IPS-20b (cell line): ENCODE results near the gene OMA1.

Experiments used
- H3K27ac ChIP-seq: one replicate; pipeline ENCODE4 v1.5.1; 2013; ENCODE audit warnings: low read length
- H3K27me3 ChIP-seq: 2 replicates; pipeline ENCODE4 v1.6.1; 2013; ENCODE audit warnings: mild to moderate bottlenecking, low read length, inconsistent platforms; ENCODE audit not compliant: insufficient read depth
- H3K36me3 ChIP-seq: 2 replicates; pipeline ENCODE4 v1.6.1; 2013; ENCODE audit warnings: low read depth, mild to moderate bottlenecking, inconsistent platforms, low read length, moderate library complexity; ENCODE audit not compliant: insufficient read depth
- H3K4me1 ChIP-seq: 2 replicates; pipeline ENCODE4 v1.6.1; 2013; ENCODE audit warnings: mild to moderate bottlenecking, control low read depth, inconsistent platforms, low read length, moderate library complexity; ENCODE audit not compliant: insufficient read depth
- H3K4me3 ChIP-seq: 2 replicates; pipeline ENCODE4 v1.5.1; 2013; ENCODE audit warnings: mild to moderate bottlenecking, low read length, inconsistent platforms
- H3K9ac ChIP-seq: 2 replicates; pipeline ENCODE4 v1.6.1; 2013; ENCODE audit warnings: low read depth, mild to moderate bottlenecking, inconsistent platforms, low read length, moderate library complexity
- H3K9me3 ChIP-seq: 2 replicates; pipeline ENCODE4 v1.6.1; 2013; ENCODE audit warnings: mild to moderate bottlenecking, low read depth, low read length, inconsistent platforms; ENCODE audit not compliant: insufficient read depth

OMA1 gene

DNA sequence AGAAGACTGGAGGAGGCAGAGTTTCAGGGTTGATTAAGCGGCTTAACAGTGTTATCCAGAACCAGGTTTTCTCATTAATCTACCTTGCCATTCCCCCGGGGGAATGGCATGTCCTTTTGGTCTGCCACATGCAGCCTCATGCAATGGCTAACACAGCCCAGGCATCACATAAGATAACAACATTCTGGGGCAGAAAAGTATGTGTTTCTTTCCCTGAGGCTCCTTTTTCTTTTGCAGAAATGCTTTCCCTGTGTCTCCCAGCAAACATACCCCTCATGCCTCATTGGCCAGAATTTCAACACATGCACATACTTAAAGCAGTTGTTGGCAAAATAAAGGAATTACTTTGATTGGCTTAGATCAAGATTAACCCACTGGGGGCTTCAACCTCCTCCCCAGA, 98.6 kb downstream of the OMA1 start:
- no peaks in the 10 kb centered on the region for H3K27me3 ChIP-seq
- H3K4me3 ChIP-seq = no peak overlapping the region
- H3K4me1 ChIP-seq = no peaks in the 10 kb centered on the region
- H3K27ac ChIP-seq = no peak overlapping the region
- H3K36me3 ChIP-seq = no peaks in the 10 kb centered on the region
- H3K9ac ChIP-seq = no peak overlapping the region
- H3K9me3 ChIP-seq = no peaks in the 10 kb centered on the region

DNA sequence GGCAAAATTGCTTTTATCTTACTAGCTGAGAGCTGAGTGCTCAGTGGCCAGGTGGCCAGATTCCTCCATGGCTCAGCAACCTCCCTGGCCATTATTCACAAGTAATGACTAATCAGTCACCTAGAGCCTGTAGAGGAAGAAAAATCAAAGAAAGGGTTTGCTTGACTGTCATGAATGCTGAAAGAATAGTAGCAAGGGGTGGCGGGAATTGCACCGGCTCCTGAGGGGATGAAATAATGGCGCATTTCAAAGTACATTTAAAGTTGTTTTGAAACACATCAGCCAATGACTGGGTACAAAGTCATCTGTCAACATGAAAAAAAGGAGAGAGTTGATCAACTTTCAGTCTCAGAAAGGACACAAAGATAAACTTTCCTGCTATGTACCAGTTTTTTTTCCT, 99.5 kb downstream of the OMA1 start:
- Histone ChIP-seq H3K27ac (no peak overlapping the region), H3K4me3 (no peak overlapping the region), H3K9ac (no peak overlapping the region), H3K27me3 (no peaks in the 10 kb centered on the region), H3K9me3 (no peaks in the 10 kb centered on the region), H3K36me3 (no peaks in the 10 kb centered on the region), H3K4me1 (no peaks in the 10 kb centered on the region)

DNA sequence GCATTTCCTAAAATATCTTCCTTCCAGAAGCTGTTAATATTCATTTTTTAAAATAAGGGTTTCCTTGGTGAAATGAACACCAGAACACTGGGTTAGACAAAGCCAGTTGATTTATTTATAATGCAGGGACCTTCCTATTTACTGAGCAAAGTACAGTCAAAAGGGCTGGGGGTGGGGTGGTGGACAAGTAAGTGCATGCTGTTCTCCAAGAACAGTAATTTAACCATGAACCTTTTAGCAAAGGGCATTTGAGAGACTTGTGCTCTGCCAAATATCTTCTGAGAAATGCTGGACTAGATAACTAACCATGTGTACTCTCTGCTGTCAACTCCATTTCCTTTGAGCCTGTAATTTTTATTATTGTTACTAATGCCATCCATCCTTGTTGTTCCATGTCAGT, 100.2 kb downstream of the OMA1 start:
- Histone ChIP-seq H3K36me3 (no peaks in the 10 kb centered on the region), H3K27me3 (no peaks in the 10 kb centered on the region), H3K27ac (no peak overlapping the region), H3K4me1 (no peaks in the 10 kb centered on the region), H3K9ac (no peak overlapping the region), H3K9me3 (no peaks in the 10 kb centered on the region), H3K4me3 (no peak overlapping the region)

DNA sequence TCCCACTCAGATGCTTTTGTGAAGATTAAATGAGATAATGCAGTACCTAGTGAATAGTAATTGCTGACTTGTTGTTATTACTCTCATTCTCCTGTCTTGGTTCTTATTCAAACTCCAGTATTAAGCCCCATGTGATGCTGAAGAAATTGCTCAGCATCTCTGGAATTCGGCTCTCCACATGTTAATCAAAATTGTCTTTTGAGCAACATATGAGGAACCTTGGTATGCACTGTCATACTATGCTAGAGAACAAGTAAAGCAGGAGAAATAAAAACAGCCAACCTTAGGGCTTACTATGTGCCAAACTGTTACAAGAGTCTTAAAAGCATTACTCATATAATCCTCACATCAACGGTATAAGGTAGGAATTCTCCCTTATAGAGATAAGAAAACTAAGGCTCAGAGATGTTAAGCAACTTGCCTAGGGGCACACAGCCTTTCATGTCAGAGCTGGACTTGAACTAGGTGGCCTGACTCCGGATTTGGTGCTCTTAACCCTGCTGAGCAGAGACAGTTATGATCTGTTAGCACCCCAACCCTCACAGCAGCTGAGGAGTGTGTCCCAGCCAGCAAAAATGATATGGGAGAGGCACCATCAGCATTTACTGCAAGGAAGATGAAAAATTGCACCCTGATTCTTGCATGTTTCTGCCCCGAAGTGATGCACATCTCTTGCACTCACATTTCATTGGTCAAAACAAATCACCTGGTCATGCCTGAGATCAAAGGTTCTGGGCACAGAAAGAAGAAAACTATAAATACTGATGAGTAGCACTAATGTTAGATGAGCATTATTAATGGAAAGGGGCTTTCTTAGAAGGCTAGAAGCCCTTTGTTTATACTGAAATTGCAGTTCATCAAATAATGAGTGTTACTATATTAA, 102.3 kb downstream of the OMA1 start:
- no peaks in the 10 kb centered on the region for H3K36me3 ChIP-seq
- no peak overlapping the region for H3K27ac ChIP-seq
- no peak overlapping the region for H3K4me3 ChIP-seq
- no peaks in the 10 kb centered on the region for H3K4me1 ChIP-seq
- no peaks in the 10 kb centered on the region for H3K9me3 ChIP-seq
- H3K27me3 ChIP-seq = no peaks in the 10 kb centered on the region
- H3K9ac ChIP-seq = no peak overlapping the region

DNA sequence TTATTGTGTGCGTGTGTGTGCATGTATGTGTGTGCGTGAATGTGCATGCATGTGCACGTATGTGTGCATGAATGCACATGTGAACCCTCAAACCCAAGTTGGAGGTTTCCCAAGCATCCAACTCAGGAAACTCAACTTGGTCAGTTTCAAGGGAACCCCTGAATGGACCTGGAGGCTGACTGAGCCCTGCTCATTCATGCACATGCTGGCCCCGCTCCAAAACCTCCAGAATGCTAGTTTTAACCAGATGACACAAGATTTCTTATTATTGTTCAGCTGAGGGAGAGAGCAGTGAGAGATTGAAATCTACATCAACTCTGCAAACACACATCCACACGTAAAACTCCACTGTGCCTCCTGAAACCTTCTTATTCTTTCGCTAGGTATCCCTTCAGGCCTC, 104.4 kb downstream of the OMA1 start:
- no peak overlapping the region for H3K4me3 ChIP-seq
- H3K36me3 ChIP-seq = no peaks in the 10 kb centered on the region
- H3K27me3 ChIP-seq = no peaks in the 10 kb centered on the region
- no peak overlapping the region for H3K27ac ChIP-seq
- H3K9me3 ChIP-seq = no peaks in the 10 kb centered on the region
- no peaks in the 10 kb centered on the region for H3K4me1 ChIP-seq
- no peak overlapping the region for H3K9ac ChIP-seq

DNA sequence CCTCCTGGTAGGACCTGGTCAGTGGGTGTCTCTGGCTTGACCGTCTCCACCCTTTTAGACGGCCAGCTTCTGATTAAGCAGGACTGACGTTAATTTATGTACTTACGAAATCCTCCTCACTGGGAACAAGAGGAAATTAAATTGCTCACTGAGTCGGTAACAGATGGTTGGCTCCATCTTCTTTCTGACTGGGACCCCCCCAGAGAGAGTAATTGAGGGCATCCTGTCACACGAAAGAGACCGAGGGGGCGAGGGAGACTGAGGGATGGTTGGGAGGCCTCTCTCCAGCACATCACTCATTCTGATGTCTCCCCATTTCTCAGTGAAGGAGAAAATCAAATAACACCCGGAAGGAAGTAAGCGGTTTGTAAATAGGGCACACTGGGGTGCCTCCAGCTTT, 104.8 kb downstream of the OMA1 start:
- Histone ChIP-seq H3K27ac (no peak overlapping the region), H3K4me1 (no peaks in the 10 kb centered on the region), H3K4me3 (no peak overlapping the region), H3K27me3 (no peaks in the 10 kb centered on the region), H3K36me3 (no peaks in the 10 kb centered on the region), H3K9ac (no peak overlapping the region), H3K9me3 (no peaks in the 10 kb centered on the region)

DNA sequence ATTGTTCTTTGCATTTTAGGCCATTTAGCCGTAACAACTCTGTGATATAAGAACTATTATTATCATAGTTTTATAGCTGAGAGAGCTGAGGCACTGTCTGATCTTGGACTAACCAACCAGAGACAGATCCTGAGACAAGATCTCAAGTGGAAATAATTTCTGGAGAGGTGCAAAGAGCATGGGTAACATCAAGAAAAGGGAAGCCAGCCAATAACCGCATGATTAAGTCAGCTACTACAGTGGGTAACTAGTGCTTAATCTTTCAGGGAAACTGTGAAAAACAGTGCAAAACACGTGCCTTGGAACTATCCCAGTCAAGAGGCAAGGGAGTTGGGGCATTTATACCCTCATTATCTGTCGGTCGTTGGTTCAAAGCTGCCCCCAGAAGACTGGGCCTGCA, 105.8 kb downstream of the OMA1 start:
- no peaks in the 10 kb centered on the region for H3K36me3 ChIP-seq
- no peak overlapping the region for H3K9ac ChIP-seq
- no peak overlapping the region for H3K4me3 ChIP-seq
- no peak overlapping the region for H3K27ac ChIP-seq
- H3K4me1 ChIP-seq = no peaks in the 10 kb centered on the region
- no peaks in the 10 kb centered on the region for H3K9me3 ChIP-seq
- H3K27me3 ChIP-seq = no peaks in the 10 kb centered on the region

DNA sequence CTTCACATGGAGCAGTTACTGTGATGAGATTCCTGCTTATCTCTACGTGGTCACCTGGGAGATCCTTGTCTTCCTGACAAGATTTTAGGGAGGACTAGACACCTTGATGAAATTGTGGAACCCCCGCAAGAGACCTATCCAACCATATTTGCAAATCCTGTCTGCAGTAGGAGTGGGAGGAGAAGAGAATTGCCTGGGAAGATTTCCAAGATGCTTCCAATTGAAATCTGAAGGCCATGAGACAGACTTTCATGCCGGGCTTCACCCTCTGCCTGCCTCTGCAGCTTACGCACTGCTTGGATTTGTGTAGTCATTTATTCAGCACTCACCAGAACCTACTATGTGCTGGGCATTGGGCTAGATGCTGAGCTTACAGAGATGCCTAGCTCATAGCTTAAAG, 106.6 kb downstream of the OMA1 start:
- Histone ChIP-seq H3K9me3 (no peaks in the 10 kb centered on the region), H3K9ac (no peak overlapping the region), H3K27ac (no peak overlapping the region), H3K27me3 (no peaks in the 10 kb centered on the region), H3K4me1 (no peaks in the 10 kb centered on the region), H3K4me3 (no peak overlapping the region), H3K36me3 (no peaks in the 10 kb centered on the region)

DNA sequence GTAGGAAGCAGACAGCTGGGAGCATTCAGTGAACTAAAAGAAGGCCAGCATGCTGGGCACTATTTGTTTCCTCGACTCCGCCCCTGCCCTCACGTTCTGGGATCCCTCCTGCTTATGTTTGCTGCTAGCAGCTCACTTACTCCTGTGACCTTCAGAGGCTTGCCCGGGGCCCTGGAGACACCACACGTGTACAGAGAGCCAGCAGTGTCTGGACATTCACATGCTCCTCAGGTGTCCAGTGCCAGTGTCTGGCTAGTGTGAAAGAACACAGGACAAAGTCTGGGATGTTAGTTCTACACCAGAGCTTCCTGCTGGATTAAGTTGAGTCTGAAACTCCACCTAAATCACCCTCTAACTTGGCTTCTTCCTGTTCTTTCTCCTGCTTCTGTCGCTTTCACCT, 108.1 kb downstream of the OMA1 start:
- no peaks in the 10 kb centered on the region for H3K9me3 ChIP-seq
- no peak overlapping the region for H3K27ac ChIP-seq
- H3K9ac ChIP-seq = no peak overlapping the region
- no peaks in the 10 kb centered on the region for H3K27me3 ChIP-seq
- H3K36me3 ChIP-seq = no peaks in the 10 kb centered on the region
- H3K4me3 ChIP-seq = no peak overlapping the region
- H3K4me1 ChIP-seq = no peaks in the 10 kb centered on the region

DNA sequence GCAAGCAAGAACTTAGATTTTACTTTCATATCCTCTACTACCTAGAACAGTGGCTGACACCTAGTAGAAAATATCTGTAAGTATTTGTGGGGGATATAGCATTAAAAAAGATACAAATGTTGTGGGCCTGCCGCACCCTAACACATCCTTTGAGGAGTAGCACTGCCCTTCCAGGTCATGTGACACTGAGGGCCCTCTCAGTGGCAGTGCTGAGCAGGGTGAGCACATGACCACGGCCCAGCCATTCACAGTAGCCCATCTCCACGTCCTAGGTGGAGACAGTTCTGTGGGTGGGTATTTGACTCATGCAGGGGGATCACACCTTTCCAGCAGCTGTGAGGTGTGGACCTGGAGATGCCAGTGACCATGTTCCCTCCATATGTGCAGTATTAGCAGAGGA, 108.9 kb downstream of the OMA1 start:
- Histone ChIP-seq H3K27me3 (no peaks in the 10 kb centered on the region), H3K9me3 (no peaks in the 10 kb centered on the region), H3K27ac (no peak overlapping the region), H3K4me1 (peaks cover 6% of the 10 kb centered on the region), H3K9ac (no peak overlapping the region), H3K36me3 (no peaks in the 10 kb centered on the region), H3K4me3 (no peak overlapping the region)

DNA sequence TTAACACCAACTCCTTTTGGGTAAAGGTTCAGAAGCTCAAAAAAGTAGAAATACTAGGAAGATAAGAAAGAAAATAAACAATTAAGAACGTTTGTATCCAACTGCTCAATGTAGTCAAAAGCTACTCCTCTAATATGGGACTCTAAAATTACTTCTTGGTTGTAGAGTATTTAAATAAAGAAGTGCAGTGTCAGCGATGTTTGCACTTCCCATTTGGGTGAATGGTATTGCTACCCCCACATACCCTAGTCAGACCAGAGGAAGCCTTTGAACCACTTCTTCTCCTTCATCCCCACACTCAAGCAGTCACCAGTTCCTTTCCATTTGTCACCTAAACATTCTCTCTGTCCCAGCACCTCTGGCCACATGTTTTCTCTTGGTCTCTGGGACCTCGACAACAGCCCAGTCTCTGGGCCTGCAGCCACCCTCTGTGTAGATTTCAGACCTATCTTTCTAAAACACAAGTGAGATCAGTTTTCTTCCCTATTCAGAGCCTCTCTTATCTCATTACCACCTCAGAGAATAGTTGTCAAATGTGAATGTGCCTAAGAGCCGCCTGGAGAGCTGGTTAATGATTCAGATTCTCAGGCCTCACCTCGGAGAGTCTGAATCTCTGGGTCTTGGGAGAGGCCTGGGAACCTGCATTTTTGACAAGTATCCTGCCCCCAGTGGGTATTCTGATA, 109.8 kb downstream of the OMA1 start:
- H3K9me3 ChIP-seq = no peaks in the 10 kb centered on the region
- H3K4me3 ChIP-seq = no peak overlapping the region
- peaks cover 8% of the 10 kb centered on the region for H3K4me1 ChIP-seq
- H3K9ac ChIP-seq = no peak overlapping the region
- H3K27ac ChIP-seq = no peak overlapping the region
- no peaks in the 10 kb centered on the region for H3K27me3 ChIP-seq
- H3K36me3 ChIP-seq = no peaks in the 10 kb centered on the region

DNA sequence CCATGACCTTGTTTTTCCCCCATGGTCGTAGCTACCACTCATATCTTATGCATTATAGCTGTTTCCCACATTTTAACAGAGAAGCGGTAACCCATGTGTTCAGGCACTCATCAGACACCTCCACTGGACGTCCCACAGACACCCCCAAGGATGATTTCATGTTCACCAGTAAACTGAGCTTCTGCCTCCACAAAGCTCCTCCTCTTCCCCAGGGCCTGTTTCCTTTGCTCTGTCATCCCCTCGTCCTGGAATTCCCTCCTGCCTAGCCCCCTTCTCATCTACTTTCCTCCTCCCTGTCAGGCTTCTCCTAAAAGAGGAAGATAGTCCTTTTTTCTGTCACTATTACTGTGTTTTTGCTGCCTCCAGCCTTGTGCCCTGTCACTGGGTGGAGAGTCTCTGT, 111.2 kb downstream of the OMA1 start:
- Histone ChIP-seq H3K36me3 (no peaks in the 10 kb centered on the region), H3K4me3 (no peak overlapping the region), H3K9ac (no peak overlapping the region), H3K27me3 (no peaks in the 10 kb centered on the region), H3K4me1 (peaks cover 8% of the 10 kb centered on the region), H3K9me3 (no peaks in the 10 kb centered on the region), H3K27ac (no peak overlapping the region)
